Adrenal gland (tissue), 12 donors: ENCODE data around the gene ZNF597. TPM values are rescaled to one million over a fixed set of nuclear protein-coding genes. Genes with fewer than 3 reads are reported as not detected.
"Not testable (repeated sequence)": the region's sequence is repeated elsewhere in the genome, so short reads cannot be mapped to it uniquely, and the experiment has no call there.

Source experiments
- DNase-seq, 7 donors: peaks; one replicate each; pipeline ENCODE4 v3.0.0-alpha.2; 2019 to 2020
- H3K27ac ChIP-seq, 5 donors: fragments of 200-600 bp; sonication (generic) in 4 of 5; 1 replicate in 3 of 5; 2 replicates in 2 of 5; pipeline versions ENCODE4 v1.5.1 to v1.8.0; 2016 to 2020; ENCODE audit warnings: mild to moderate bottlenecking in 1 of 5
- H3K27me3 ChIP-seq: fragments of 200-600 bp; 2 replicates; pipeline ENCODE4 v1.8.0; 2021
- H3K36me3 ChIP-seq, 2 donors: fragments of 200-600 bp; replicated peaks in 1 of 2; 1 replicate in 1 of 2; 2 replicates in 1 of 2; pipeline versions ENCODE4 v1.5.1 to v1.8.0; 2018 to 2022
- H3K4me1 ChIP-seq, 2 donors: fragments of 200-600 bp; replicated peaks in 1 of 2; 1 replicate in 1 of 2; 2 replicates in 1 of 2; pipeline versions ENCODE4 v1.5.1 to v1.8.0; 2018 to 2021
- H3K4me3 ChIP-seq, 4 donors: fragments of 200-600 bp; sonication (generic) in 3 of 4; one replicate each; pipeline ENCODE4 v1.5.1; 2016 to 2018
- H3K9me3 ChIP-seq, 3 donors: fragments of 200-600 bp; sonication (generic) in 1 of 3; replicated peaks in 1 of 3; 1 replicate in 2 of 3; 2 replicates in 1 of 3; pipeline versions ENCODE4 v1.5.1 to v1.8.0; 2016 to 2021
- CTCF ChIP-seq, 6 experiments: fragments of 450-650 bp in 4 of 6; fragments of 200-600 bp in 2 of 6; sonication (generic) in 1 of 6; IDR thresholded peaks; 1 replicate in 5 of 6; 2 replicates in 1 of 6; pipeline versions ENCODE4 v1.5.1 to v1.8.0; 2016 to 2021; ENCODE audit warnings: antibody characterized with exemption in 6 of 6, mild to moderate bottlenecking in 2 of 6, moderate library complexity in 1 of 6
- POLR2A ChIP-seq, 2 donors: fragments of 450-650 bp; IDR thresholded peaks; one replicate each; pipeline ENCODE4 v1.6.1; 2017; ENCODE audit warnings: antibody characterized with exemption in 2 of 2, mild to moderate bottlenecking in 2 of 2, moderate library complexity in 1 of 2
- WGBS, 4 donors: extraction: QIAGEN DNeasy Blood & Tissue Kit in 2 of 4; methylation state at CpG; one replicate each; pipeline versions ENCODE4 v1.1.5 to v1.1.7; 2013 to 2017; 5-methylcytosine and 5-hydroxymethylcytosine counted together
- intact Hi-C, 2 donors: fragments of 100-400 bp; cut with DNase I; formaldehyde crosslinking; loops; one replicate each; pipeline versions ENCODE4 v1.14.1 to v1.15.0; 2022 to 2023
- polyA plus RNA-seq, 3 donors: library from polyadenylated mRNA; stranded (reverse); fragments of 200-250 nt in 2 of 3; fragments of 350-450 nt in 1 of 3; fragmentation: Illumina TruSeq in 1 of 3; extraction: RNeasy Lipid Tissue Mini Kit (QIAGEN cat#74804) in 1 of 3; gene quantifications; one replicate each; pipeline ENCODE4 v1.2.3, GENCODE V29; 2013 to 2014
- total RNA-seq, 9 donors: library from RNA; depleted of rRNA in 4 of 9; stranded (reverse); fragments of >200 nt in 4 of 9; fragments of 120-200 nt in 1 of 9; fragmentation: NEBNext Ultra II Directional in 1 of 9; extraction: Animal tissue kit (Norgen Biotek cat#: 25700) in 1 of 9; gene quantifications; one replicate each; pipeline versions ENCODE4 v1.1.0 to v1.2.4, GENCODE V29; 2013 to 2023
- donor health status: healthy with polysubstance abuse.
- donor health status: Bipolar disorder and iron deficiency.
- donor health status: DM: yes; HTN: yes; CAD: no.
- donor health status: DM: no; HTN: no; CAD: no.
- donor health status: DM: no; HTN: no; CAD: no.
- donor health status: DM: yes; HTN: yes; CAD: no.

Gene ZNF597
- total and polyA plus RNA-seq, 12 donors = 1.2 to 4.0 (median 2.8) TPM

- peaks cover 0 to 46% of the 10 kb centered on the region in 2 donors for H3K36me3 ChIP-seq
- no peak for DNase-seq
- H3K9me3 ChIP-seq = no peaks in the 10 kb centered on the region
- H3K27ac ChIP-seq = no peak overlapping the region
- no peaks in the 10 kb centered on the region for H3K27me3 ChIP-seq
- H3K4me1 ChIP-seq = peaks cover 0 to 9% of the 10 kb centered on the region in 2 donors
- 81 to 85% (median 83%) methylated on average over 9 to 11 of the region's 11 CpGs for WGBS, 4 donors
- H3K4me3 ChIP-seq = no peak overlapping the region
- no peak for TF ChIP-seq CTCF (IDR thresholded peaks at IDR 0.05)
- TF ChIP-seq POLR2A (IDR thresholded peaks at IDR 0.05) = no peak
- intact Hi-C loops = no loop called here
These were observed 35.1 kb upstream of the ZNF597 start for GRCh38 chr16:3478242-3478925.

- no peak for DNase-seq
- Histone ChIP-seq H3K27me3 (no peaks in the 10 kb centered on the region), H3K9me3 (no peaks in the 10 kb centered on the region), H3K36me3 (peaks cover 0 to 26% of the 10 kb centered on the region in 2 donors), H3K27ac (no peak overlapping the region), H3K4me3 (no peak overlapping the region), H3K4me1 (peaks cover 0 to 10% of the 10 kb centered on the region in 2 donors)
- TF ChIP-seq CTCF (IDR thresholded peaks at IDR 0.05) = no peak
- no peak for TF ChIP-seq POLR2A (IDR thresholded peaks at IDR 0.05)
- 89 to 94% (median 92%) methylated on average over 3 of the region's 3 CpGs for WGBS, 4 donors
- intact Hi-C loops = no loop called here
These were observed 33.1 kb upstream of the ZNF597 start for GRCh38 chr16:3476409-3476808.

- intact Hi-C loops = no loop called here
- Histone ChIP-seq H3K4me1 (peaks cover 0 to 10% of the 10 kb centered on the region in 2 donors), H3K27me3 (no peaks in the 10 kb centered on the region), H3K27ac (no peak overlapping the region), H3K36me3 (peaks cover 0 to 20% of the 10 kb centered on the region in 2 donors), H3K9me3 (no peaks in the 10 kb centered on the region), H3K4me3 (no peak overlapping the region)
- TF ChIP-seq POLR2A (IDR thresholded peaks at IDR 0.05) (no peak), CTCF (IDR thresholded peaks at IDR 0.05) (no peak)
- no peak for DNase-seq
- WGBS, 4 donors = 90 to 96% (median 93%) methylated on average over 11 to 29 of the region's 29 CpGs
These were observed 32.5 kb upstream of the ZNF597 start for GRCh38 chr16:3475604-3476375.

GRCh38 chr16:3474870-3475269, 31.6 kb upstream of the ZNF597 start:
- H3K4me3 ChIP-seq, H3K27me3 ChIP-seq, H3K27ac ChIP-seq, H3K9me3 ChIP-seq, DNase-seq, intact Hi-C loops: not testable (repeated sequence)
- peaks cover 0 to 10% of the 10 kb centered on the region in 2 donors for H3K4me1 ChIP-seq
- peaks cover 0 to 14% of the 10 kb centered on the region in 2 donors for H3K36me3 ChIP-seq
- WGBS, 4 donors = 94 to 99% (median 96%) methylated on average over 5 to 7 of the region's 7 CpGs
